ENCODE data around the gene MAN2A2. TPM values are rescaled to one million over a fixed set of nuclear protein-coding genes. Genes with fewer than 3 reads are reported as not detected.

The MAN2A2 gene
- total RNA-seq, 2 donors from 2014 or later: 99.8 to 225 TPM

GRCh38 chr15:90934949-90935751, 32.0 kb downstream of the MAN2A2 start, which contains the start of gene UNC45A:
Gene UNC45A (plus strand): TSS chr15:90935285. CDS start chr15:90935325, 40 bp downstream.
- peak within 1 kb of the TSS; percentile 71 to 97 for H3K27ac Mint-ChIP-seq
- no peaks in the 10 kb centered on the region for H3K9me3 Mint-ChIP-seq
- DNase-seq (ENCODE audit: low spot score in 2 of 2) (peak; percentile 92 to 98), ATAC-seq (peak; percentile 76 to 80)
- peaks cover 22 to 29% of the 10 kb centered on the region in 2 donors for H3K36me3 Mint-ChIP-seq

- ATAC-seq (no peak), DNase-seq (ENCODE audit: low spot score in 2 of 2) (no peak)
- Mint-ChIP-seq H3K9me3 (no peaks in the 10 kb centered on the region), H3K27ac (peak overlapping the region; percentile 71 to 97), H3K36me3 (peaks cover 9 to 13% of the 10 kb centered on the region in 2 donors)
Observed at GRCh38 chr15:90936823-90937222, 33.7 kb downstream of the MAN2A2 start.

- Mint-ChIP-seq H3K27ac (no peak overlapping the region), H3K36me3 (peaks cover 11 to 13% of the 10 kb centered on the region in 2 donors), H3K9me3 (no peaks in the 10 kb centered on the region)
- DNase-seq (ENCODE audit: low spot score in 2 of 2) (no peak), ATAC-seq (no peak)
Observed at GRCh38 chr15:90938261-90938660, 35.2 kb downstream of the MAN2A2 start.

GRCh38 chr15:90939756-90940155, 36.7 kb downstream of the MAN2A2 start:
- Mint-ChIP-seq H3K36me3 (peaks cover 11 to 13% of the 10 kb centered on the region in 2 donors), H3K27ac (peak overlapping the region in 1 of 2 donors; percentile 22), H3K9me3 (no peaks in the 10 kb centered on the region)
- DNase-seq (ENCODE audit: low spot score in 2 of 2) (no peak), ATAC-seq (no peak)

GRCh38 chr15:90941038-90941437, 37.9 kb downstream of the MAN2A2 start:
- peak overlapping the region in 1 of 2 donors; percentile 4 for H3K27ac Mint-ChIP-seq
- DNase-seq (ENCODE audit: low spot score in 2 of 2) (no peak), ATAC-seq (no peak)
- H3K9me3 Mint-ChIP-seq: no peaks in the 10 kb centered on the region
- peaks cover 9 to 11% of the 10 kb centered on the region in 2 donors for H3K36me3 Mint-ChIP-seq

- no peak for ATAC-seq
- no peaks in the 10 kb centered on the region for H3K9me3 Mint-ChIP-seq
- peak overlapping the region in 1 of 2 donors; percentile 9 for H3K27ac Mint-ChIP-seq
- peaks cover 0 to 5% of the 10 kb centered on the region in 2 donors for H3K36me3 Mint-ChIP-seq
- DNase-seq (ENCODE audit: low spot score in 2 of 2): no peak
Observed at GRCh38 chr15:90942354-90943120, 39.4 kb downstream of the MAN2A2 start.

GRCh38 chr15:90945091-90945490, 42.0 kb downstream of the MAN2A2 start:
- Mint-ChIP-seq H3K27ac (no peak overlapping the region), H3K36me3 (peaks cover 0 to 5% of the 10 kb centered on the region in 2 donors), H3K9me3 (no peaks in the 10 kb centered on the region)
- DNase-seq (ENCODE audit: low spot score in 2 of 2) (no peak), ATAC-seq (no peak)

- DNase-seq (ENCODE audit: low spot score in 2 of 2) (no peak), ATAC-seq (no peak)
- no peaks in the 10 kb centered on the region for H3K9me3 Mint-ChIP-seq
Observed at GRCh38 chr15:90946538-90946937, 43.4 kb downstream of the MAN2A2 start.

GRCh38 chr15:90946941-90947576, 44.0 kb downstream of the MAN2A2 start:
- no peak overlapping the region for H3K27ac Mint-ChIP-seq
- ATAC-seq (no peak), DNase-seq (ENCODE audit: low spot score in 2 of 2) (no peak)
- H3K9me3 Mint-ChIP-seq: no peaks in the 10 kb centered on the region
- peaks cover 0 to 5% of the 10 kb centered on the region in 2 donors for H3K36me3 Mint-ChIP-seq

More at GRCh38 chr15:90946538-90946937, 43.4 kb downstream of the MAN2A2 start:
- Mint-ChIP-seq H3K27ac (peak overlapping the region in 1 of 2 donors; percentile 29), H3K36me3 (peaks cover 0 to 5% of the 10 kb centered on the region in 2 donors)

- DNase-seq (ENCODE audit: low spot score in 2 of 2) (no peak), ATAC-seq (no peak)
- Mint-ChIP-seq H3K27ac (peak overlapping the region in 1 of 2 donors; percentile 22), H3K36me3 (peaks cover 0 to 8% of the 10 kb centered on the region in 2 donors), H3K9me3 (no peaks in the 10 kb centered on the region)
Observed at GRCh38 chr15:90947577-90948357, 44.7 kb downstream of the MAN2A2 start.

- DNase-seq (ENCODE audit: low spot score in 2 of 2) (no peak), ATAC-seq (no peak)
- H3K27ac Mint-ChIP-seq: peak overlapping the region; percentile 9 to 22
- H3K36me3 Mint-ChIP-seq: peaks cover 6 to 10% of the 10 kb centered on the region in 2 donors
- no peaks in the 10 kb centered on the region for H3K9me3 Mint-ChIP-seq
Observed at GRCh38 chr15:90948506-90948905, 45.4 kb downstream of the MAN2A2 start.

- H3K27ac Mint-ChIP-seq: no peak overlapping the region
- ATAC-seq (no peak), DNase-seq (ENCODE audit: low spot score in 2 of 2) (no peak)
- H3K9me3 Mint-ChIP-seq: no peaks in the 10 kb centered on the region
- peaks cover 6 to 16% of the 10 kb centered on the region in 2 donors for H3K36me3 Mint-ChIP-seq
Observed at GRCh38 chr15:90949979-90950675, 47.0 kb downstream of the MAN2A2 start.

- DNase-seq (ENCODE audit: low spot score in 2 of 2): no peak
- no peak for ATAC-seq
- H3K36me3 Mint-ChIP-seq: peaks cover 6 to 16% of the 10 kb centered on the region in 2 donors
- no peaks in the 10 kb centered on the region for H3K9me3 Mint-ChIP-seq
- peak overlapping the region in 1 of 2 donors; percentile 36 for H3K27ac Mint-ChIP-seq
Observed at GRCh38 chr15:90950676-90951075, 47.6 kb downstream of the MAN2A2 start.

- ATAC-seq: no peak
- no peaks in the 10 kb centered on the region for H3K9me3 Mint-ChIP-seq
- H3K36me3 Mint-ChIP-seq: peaks cover 13 to 16% of the 10 kb centered on the region in 2 donors
- peak overlapping the region in 1 of 2 donors; percentile 52 for H3K27ac Mint-ChIP-seq
- DNase-seq (ENCODE audit: low spot score in 2 of 2): no peak
Observed at GRCh38 chr15:90952901-90953677, 50.0 kb downstream of the MAN2A2 start.

All from activated naive CD4-positive, alpha-beta T cell treated with anti-CD3 and anti-CD28 coated beads, Interleukin-2, amount 50 U/mL, for 72 hours (primary cell).